ENCODE results near the gene PPP1R12C.
"Not testable (repeated sequence)": the region's sequence is repeated elsewhere in the genome, so short reads cannot be mapped to it uniquely, and the experiment has no call there.

PPP1R12C gene

GRCh38 chr19:55109527-55110291 lies 7.7 kb downstream of the PPP1R12C start:
- no peak for DNase-seq

- DNase-seq = not testable (repeated sequence)
Observed at GRCh38 chr19:55107252-55107651, 10.2 kb downstream of the PPP1R12C start.

GRCh38 chr19:55106591-55106990 lies 10.8 kb downstream of the PPP1R12C start:
- no peak for DNase-seq

GRCh38 chr19:55105237-55105636 lies 12.2 kb downstream of the PPP1R12C start:
- no peak for DNase-seq

GRCh38 chr19:55103190-55103589 lies 14.2 kb downstream of the PPP1R12C start:
- no peak for DNase-seq

- DNase-seq = no peak
Observed at GRCh38 chr19:55101261-55101660, 16.2 kb downstream of the PPP1R12C start.

- no peak for DNase-seq
Observed at GRCh38 chr19:55099557-55100506, 17.6 kb downstream of the PPP1R12C start.

GRCh38 chr19:55098716-55099556 lies 18.5 kb downstream of the PPP1R12C start:
- no peak for DNase-seq

- DNase-seq = no peak
Observed at GRCh38 chr19:55097864-55098715, 19.3 kb downstream of the PPP1R12C start.

- no peak for DNase-seq
Observed at GRCh38 chr19:55096061-55096701, 21.3 kb downstream of the PPP1R12C start.

GRCh38 chr19:55095260-55096060 lies 22.0 kb downstream of the PPP1R12C start:
- DNase-seq = no peak

GRCh38 chr19:55094456-55095259 lies 22.8 kb downstream of the PPP1R12C start:
- DNase-seq = no peak

- DNase-seq = no peak
Observed at GRCh38 chr19:55092423-55093318, 24.8 kb downstream of the PPP1R12C start.

GRCh38 chr19:55091955-55092354 lies 25.5 kb downstream of the PPP1R12C start:
- DNase-seq = no peak

- no peak for DNase-seq
Observed at GRCh38 chr19:55091126-55091910, 26.1 kb downstream of the PPP1R12C start.

GRCh38 chr19:55090564-55090963 lies 26.9 kb downstream of the PPP1R12C start:
- DNase-seq = no peak

GRCh38 chr19:55089342-55089944 lies 28.0 kb downstream of the PPP1R12C start:
- no peak for DNase-seq

All from right forelimb (tissue), 1 donor.